Suprapubic skin (tissue), 4 donors: ENCODE measurements around the gene GPM6B.

ENCODE experiments used
- CTCF ChIP-seq, 2 donors: fragments of 200-600 bp in 1 of 2; fragments of 450-650 bp in 1 of 2; sonication (generic) in 1 of 2; IDR thresholded peaks; one replicate each; pipeline ENCODE4 v1.5.1; 2016 to 2019; ENCODE audit warnings: antibody characterized with exemption in 2 of 2, mild to moderate bottlenecking in 1 of 2, moderate library complexity in 1 of 2
- EP300 ChIP-seq: sonication (generic); formaldehyde crosslinking; IDR thresholded peaks from one replicate; pipeline ENCODE4 v1.6.1; 2017; ENCODE audit warnings: antibody characterized with exemption
- POLR2AphosphoS5 ChIP-seq, 3 donors: sonication (generic); formaldehyde crosslinking; IDR thresholded peaks; one replicate each; pipeline ENCODE4 v1.6.1; 2017; ENCODE audit warnings: antibody characterized with exemption in 3 of 3

- no peak for TF ChIP-seq POLR2AphosphoS5 (IDR thresholded peaks at IDR 0.05)
- TF ChIP-seq CTCF (IDR thresholded peaks at IDR 0.05), result no peak
- TF ChIP-seq EP300, result no peak
Observed at GRCh38 chrX:13786048-13786447, 30.8 kb downstream of the GPM6B start.
